K562 (cell line): ENCODE data around the gene CRYBA4. TPM values are rescaled to one million over a fixed set of nuclear protein-coding genes. Genes with fewer than 3 reads are reported as not detected.
A peak's percentile ranks its signal among the peaks of the same experiment; 100 is the strongest.

Experiments used
- AFF1 ChIP-seq, 2 experiments: fragments of 450-650 bp; IDR thresholded peaks; 2 replicates each; pipeline ENCODE4 v1.6.1; 2018; ENCODE audit warnings: mild to moderate bottlenecking in 2 of 2, low read depth in 1 of 2; ENCODE audit not compliant: partially characterized antibody in 2 of 2
- CTCFL ChIP-seq: IDR thresholded peaks from 2 replicates; pipeline ENCODE4 v1.6.1; 2011; ENCODE audit warnings: borderline replicate concordance, low read depth, mild to moderate bottlenecking, moderate library complexity, low read length; ENCODE audit not compliant: insufficient read depth, poor library complexity, severe bottlenecking
- EGR1 ChIP-seq: fragments of 450-650 bp; conservative IDR thresholded peaks from 2 replicates; pipeline ENCODE4 v1.6.1; 2017; ENCODE audit warnings: mild to moderate bottlenecking
- FOXK2 ChIP-seq, 2 experiments: fragments of 450-650 bp; IDR thresholded peaks in 1 of 2; conservative IDR thresholded peaks in 1 of 2; 2 replicates each; pipeline ENCODE4 v1.6.1; 2016; ENCODE audit warnings: low read depth in 2 of 2, mild to moderate bottlenecking in 1 of 2
- HDAC2 ChIP-seq: fragments of 450-650 bp; IDR thresholded peaks from 2 replicates; pipeline ENCODE4 v1.6.1; 2016; ENCODE audit warnings: mild to moderate bottlenecking
- MECOM ChIP-seq: fragments of 250-450 bp; sonication (Bioruptor Pico); IDR thresholded peaks from 2 replicates; pipeline ENCODE4 v1.8.0; 2022; ENCODE audit warnings: inconsistent platforms
- MEIS2 ChIP-seq: fragments of 450-650 bp; IDR thresholded peaks from 2 replicates; pipeline ENCODE4 v1.6.1; 2014; ENCODE audit warnings: mild to moderate bottlenecking; ENCODE audit not compliant: partially characterized antibody
- MXI1 ChIP-seq: IDR thresholded peaks from 2 replicates; pipeline ENCODE4 v1.6.1; 2011; ENCODE audit warnings: low read depth, mild to moderate bottlenecking, improper control_type of control experiment, low read length
- NCOA2 ChIP-seq, 2 experiments: fragments of 450-650 bp; IDR thresholded peaks; 2 replicates each; pipeline ENCODE4 v1.6.1; 2018; ENCODE audit warnings: mild to moderate bottlenecking in 2 of 2, moderate library complexity in 1 of 2; ENCODE audit not compliant: partially characterized antibody in 2 of 2
- SETDB1 ChIP-seq: IDR thresholded peaks from one replicate; pipeline ENCODE4 v1.6.1; 2012; ENCODE audit warnings: low read length, control low read depth, inconsistent platforms
- TAF9B ChIP-seq: fragments of 450-650 bp; IDR thresholded peaks from 2 replicates; pipeline ENCODE4 v1.6.1; 2018; ENCODE audit warnings: mild to moderate bottlenecking; ENCODE audit not compliant: partially characterized antibody
- ZNF3 ChIP-seq: fragments of 250-450 bp; sonication (Bioruptor Pico); IDR thresholded peaks from 2 replicates; pipeline ENCODE4 v1.5.0; 2021; ENCODE audit warnings: mild to moderate bottlenecking, moderate library complexity
- ZZZ3 ChIP-seq: fragments of 450-650 bp; IDR thresholded peaks from 2 replicates; pipeline ENCODE4 v1.6.1; 2016; ENCODE audit warnings: antibody characterized with exemption, mild to moderate bottlenecking, moderate library complexity
- polyA plus RNA-seq, 8 experiments: library from polyadenylated mRNA; depleted of rRNA in 4 of 8; stranded (reverse) in 5 of 8; unstranded in 3 of 8; fragments of >200 nt; fragmentation: Nextera tagmentation in 2 of 8; fragmentation: Illumina TruSeq in 1 of 8; extraction: Ambion mirVana in 2 of 8; extraction: Trizol in 1 of 8; gene quantifications; 2 replicates each; pipeline versions ENCODE4 v1.2.1 to v1.2.3, GENCODE V29; 2011 to 2014; ENCODE audit warnings: inconsistent platforms in 1 of 8, missing spikeins in 1 of 8
- total RNA-seq, 7 experiments: library from RNA; depleted of rRNA in 6 of 7; stranded (reverse); fragments of >200 nt in 6 of 7; fragmentation: Illumina TruSeq in 2 of 7; extraction: Trizol in 2 of 7; gene quantifications; 2 replicates each; pipeline versions ENCODE4 v1.2.1 to v1.2.3, GENCODE V29; 2011 to 2021; ENCODE audit warnings: low replicate concordance in 1 of 7
- TF ChIP-seq, protein P1 (sequence below): fragments of 450-650 bp; IDR thresholded peaks from 2 replicates; pipeline ENCODE4 v1.6.1; 2016; ENCODE audit warnings: borderline replicate concordance
- TF ChIP-seq, protein P2 (sequence below): fragments of 450-650 bp; IDR thresholded peaks from 2 replicates; pipeline ENCODE4 v1.6.1; 2016; ENCODE audit warnings: low read depth, mild to moderate bottlenecking, moderate library complexity
- TF ChIP-seq, protein P3 (sequence below): fragments of 250-450 bp; sonication (Bioruptor Pico); IDR thresholded peaks from 2 replicates; pipeline ENCODE4 v1.8.0; 2022; ENCODE audit warnings: inconsistent platforms, mild to moderate bottlenecking, moderate library complexity, borderline replicate concordance

CRYBA4 gene
- total and polyA plus RNA-seq, 9 of the 15 experiments (the other 6 are each of a cell fraction or from before 2014, with no cell fraction given), result 0.59 to 3.3 (median 1.6) TPM

GRCh38 chr22:26658671-26659478 is 37.1 kb downstream of the CRYBA4 start (continued):
- TF ChIP-seq CTCFL (no peak), HDAC2 (peak; percentile 85), NCOA2 (IDR thresholded peaks at IDR 0.05; ENCODE audit: partially characterized antibody in 2 of 2) (no peak), MXI1 (peak; percentile 40; the same call in 1 of the 2 replicates), EGR1 (peak; percentile 58), MEIS2 (peak; percentile 78), AFF1 (IDR thresholded peaks at IDR 0.05; ENCODE audit: low read depth in 1 of 2, partially characterized antibody in 2 of 2) (no peak), MECOM (CRISPR knock-in tag) (peak; percentile 95), TAF9B (peak; percentile 65), ZZZ3 (no peak), SETDB1 (no peak), ZNF3 (CRISPR knock-in tag) (no peak), FOXK2 (conservative IDR thresholded peaks at IDR 0.05 in 1 of 2, IDR thresholded peaks at IDR 0.05 in 1 of 2; ENCODE audit: low read depth in 2 of 2) (peak; percentile 82 to 87)
- TF ChIP-seq, protein P1, sequence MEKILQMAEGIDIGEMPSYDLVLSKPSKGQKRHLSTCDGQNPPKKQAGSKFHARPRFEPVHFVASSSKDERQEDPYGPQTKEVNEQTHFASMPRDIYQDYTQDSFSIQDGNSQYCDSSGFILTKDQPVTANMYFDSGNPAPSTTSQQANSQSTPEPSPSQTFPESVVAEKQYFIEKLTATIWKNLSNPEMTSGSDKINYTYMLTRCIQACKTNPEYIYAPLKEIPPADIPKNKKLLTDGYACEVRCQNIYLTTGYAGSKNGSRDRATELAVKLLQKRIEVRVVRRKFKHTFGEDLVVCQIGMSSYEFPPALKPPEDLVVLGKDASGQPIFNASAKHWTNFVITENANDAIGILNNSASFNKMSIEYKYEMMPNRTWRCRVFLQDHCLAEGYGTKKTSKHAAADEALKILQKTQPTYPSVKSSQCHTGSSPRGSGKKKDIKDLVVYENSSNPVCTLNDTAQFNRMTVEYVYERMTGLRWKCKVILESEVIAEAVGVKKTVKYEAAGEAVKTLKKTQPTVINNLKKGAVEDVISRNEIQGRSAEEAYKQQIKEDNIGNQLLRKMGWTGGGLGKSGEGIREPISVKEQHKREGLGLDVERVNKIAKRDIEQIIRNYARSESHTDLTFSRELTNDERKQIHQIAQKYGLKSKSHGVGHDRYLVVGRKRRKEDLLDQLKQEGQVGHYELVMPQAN, result peak; percentile 74; the same call in 1 of the 2 replicates
- TF ChIP-seq, protein P2, sequence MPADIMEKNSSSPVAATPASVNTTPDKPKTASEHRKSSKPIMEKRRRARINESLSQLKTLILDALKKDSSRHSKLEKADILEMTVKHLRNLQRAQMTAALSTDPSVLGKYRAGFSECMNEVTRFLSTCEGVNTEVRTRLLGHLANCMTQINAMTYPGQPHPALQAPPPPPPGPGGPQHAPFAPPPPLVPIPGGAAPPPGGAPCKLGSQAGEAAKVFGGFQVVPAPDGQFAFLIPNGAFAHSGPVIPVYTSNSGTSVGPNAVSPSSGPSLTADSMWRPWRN, result peak; percentile 76; the same call in 1 of the 2 replicates
- TF ChIP-seq, protein P3, sequence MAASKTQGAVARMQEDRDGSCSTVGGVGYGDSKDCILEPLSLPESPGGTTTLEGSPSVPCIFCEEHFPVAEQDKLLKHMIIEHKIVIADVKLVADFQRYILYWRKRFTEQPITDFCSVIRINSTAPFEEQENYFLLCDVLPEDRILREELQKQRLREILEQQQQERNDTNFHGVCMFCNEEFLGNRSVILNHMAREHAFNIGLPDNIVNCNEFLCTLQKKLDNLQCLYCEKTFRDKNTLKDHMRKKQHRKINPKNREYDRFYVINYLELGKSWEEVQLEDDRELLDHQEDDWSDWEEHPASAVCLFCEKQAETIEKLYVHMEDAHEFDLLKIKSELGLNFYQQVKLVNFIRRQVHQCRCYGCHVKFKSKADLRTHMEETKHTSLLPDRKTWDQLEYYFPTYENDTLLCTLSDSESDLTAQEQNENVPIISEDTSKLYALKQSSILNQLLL (CRISPR knock-in tag), result no peak
